ENCODE results near the gene NDUFB3.
"Not testable (repeated sequence)": the region's sequence is repeated elsewhere in the genome, so short reads cannot be mapped to it uniquely, and the experiment has no call there.

NDUFB3 gene

DNA sequence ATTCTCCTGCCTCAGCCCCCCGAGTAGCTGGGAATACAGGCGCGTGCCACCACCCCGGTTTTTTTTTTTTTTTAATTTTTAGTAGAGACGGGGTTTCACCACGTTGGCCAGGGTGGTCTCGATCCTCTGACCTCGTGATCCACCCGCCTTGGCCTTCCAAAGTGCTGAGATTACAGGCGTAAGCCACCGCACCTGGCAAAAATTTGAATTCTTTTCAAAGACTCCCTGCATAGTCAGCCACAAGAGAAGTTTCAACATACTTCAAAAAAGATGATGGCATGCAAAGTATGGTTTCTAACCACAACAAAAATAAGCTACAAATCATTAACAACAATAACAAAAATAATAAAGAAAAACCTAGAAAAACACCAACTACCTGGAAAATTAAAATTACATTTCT lies 22.3 kb upstream of the NDUFB3 start:
- H3K4me3 ChIP-seq (ENCODE audit: low read depth, low read length) = no peak overlapping the region
- TF ChIP-seq, protein P1, sequence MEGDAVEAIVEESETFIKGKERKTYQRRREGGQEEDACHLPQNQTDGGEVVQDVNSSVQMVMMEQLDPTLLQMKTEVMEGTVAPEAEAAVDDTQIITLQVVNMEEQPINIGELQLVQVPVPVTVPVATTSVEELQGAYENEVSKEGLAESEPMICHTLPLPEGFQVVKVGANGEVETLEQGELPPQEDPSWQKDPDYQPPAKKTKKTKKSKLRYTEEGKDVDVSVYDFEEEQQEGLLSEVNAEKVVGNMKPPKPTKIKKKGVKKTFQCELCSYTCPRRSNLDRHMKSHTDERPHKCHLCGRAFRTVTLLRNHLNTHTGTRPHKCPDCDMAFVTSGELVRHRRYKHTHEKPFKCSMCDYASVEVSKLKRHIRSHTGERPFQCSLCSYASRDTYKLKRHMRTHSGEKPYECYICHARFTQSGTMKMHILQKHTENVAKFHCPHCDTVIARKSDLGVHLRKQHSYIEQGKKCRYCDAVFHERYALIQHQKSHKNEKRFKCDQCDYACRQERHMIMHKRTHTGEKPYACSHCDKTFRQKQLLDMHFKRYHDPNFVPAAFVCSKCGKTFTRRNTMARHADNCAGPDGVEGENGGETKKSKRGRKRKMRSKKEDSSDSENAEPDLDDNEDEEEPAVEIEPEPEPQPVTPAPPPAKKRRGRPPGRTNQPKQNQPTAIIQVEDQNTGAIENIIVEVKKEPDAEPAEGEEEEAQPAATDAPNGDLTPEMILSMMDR (conservative IDR thresholded peaks at IDR 0.05; ENCODE audit: low read depth, low read length) = no peak
- peak; percentile 48 for DNase-seq (ENCODE audit: low read depth)

GRCh38 chr2:201057087-201057521 lies 14.7 kb upstream of the NDUFB3 start:
- DNase-seq (ENCODE audit: low read depth) = peak; percentile 72
- H3K4me3 ChIP-seq (ENCODE audit: low read depth, low read length) = no peak overlapping the region
- TF ChIP-seq, protein P1 (conservative IDR thresholded peaks at IDR 0.05; ENCODE audit: low read depth, low read length) = no peak

GRCh38 chr2:201057715-201058248 lies 14.0 kb upstream of the NDUFB3 start:
- H3K4me3 ChIP-seq (ENCODE audit: low read depth, low read length) = no peak overlapping the region
- TF ChIP-seq, protein P1 (conservative IDR thresholded peaks at IDR 0.05; ENCODE audit: low read depth, low read length) = no peak
- DNase-seq (ENCODE audit: low read depth) = no peak

GRCh38 chr2:201058914-201059313 lies 12.9 kb upstream of the NDUFB3 start:
- DNase-seq (ENCODE audit: low read depth) = no peak
- TF ChIP-seq, protein P1 (conservative IDR thresholded peaks at IDR 0.05; ENCODE audit: low read depth, low read length) = no peak
- H3K4me3 ChIP-seq (ENCODE audit: low read depth, low read length) = no peak overlapping the region

- TF ChIP-seq, protein P1 (conservative IDR thresholded peaks at IDR 0.05; ENCODE audit: low read depth, low read length) = no peak
- H3K4me3 ChIP-seq (ENCODE audit: low read depth, low read length) = no peak overlapping the region
- DNase-seq (ENCODE audit: low read depth) = no peak
Measured at GRCh38 chr2:201059961-201060755, 11.6 kb upstream of the NDUFB3 start.

- not testable (repeated sequence) for H3K4me3 ChIP-seq (ENCODE audit: low read depth, low read length); DNase-seq (ENCODE audit: low read depth)
Measured at GRCh38 chr2:201063516-201063915, 8.3 kb upstream of the NDUFB3 start.

DNA sequence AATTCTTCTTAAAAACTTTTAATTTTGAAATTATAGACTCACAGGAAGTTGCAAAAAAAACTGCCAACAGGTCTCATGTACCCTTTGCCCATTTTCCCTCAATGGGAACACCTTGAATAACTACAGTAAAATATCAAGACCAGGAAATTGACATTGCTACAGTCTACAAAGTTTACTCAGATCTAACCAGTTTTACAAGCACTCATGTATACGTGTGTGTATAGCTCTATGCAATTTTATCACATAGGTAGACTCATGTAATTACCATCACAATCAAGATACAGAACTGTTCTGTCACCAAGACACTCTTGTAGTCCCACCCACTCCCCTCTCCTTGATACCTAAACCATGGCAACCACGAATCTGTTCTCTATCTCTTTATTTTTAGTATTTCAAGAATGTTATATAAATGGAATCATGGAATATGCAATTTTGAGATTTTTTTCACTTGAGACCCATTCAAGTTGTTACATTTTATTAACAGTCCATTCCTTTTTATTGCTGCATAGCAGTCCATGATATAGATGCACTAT lies 6.9 kb upstream of the NDUFB3 start:
- H3K4me3 ChIP-seq (ENCODE audit: low read depth, low read length) = no peak overlapping the region
- TF ChIP-seq, protein P1 (conservative IDR thresholded peaks at IDR 0.05; ENCODE audit: low read depth, low read length) = no peak
- no peak for DNase-seq (ENCODE audit: low read depth)
